ENCODE data around the gene SDHC.
"Not testable (repeated sequence)": the region's sequence is repeated elsewhere in the genome, so short reads cannot be mapped to it uniquely, and the experiment has no call there.

The SDHC gene

DNA sequence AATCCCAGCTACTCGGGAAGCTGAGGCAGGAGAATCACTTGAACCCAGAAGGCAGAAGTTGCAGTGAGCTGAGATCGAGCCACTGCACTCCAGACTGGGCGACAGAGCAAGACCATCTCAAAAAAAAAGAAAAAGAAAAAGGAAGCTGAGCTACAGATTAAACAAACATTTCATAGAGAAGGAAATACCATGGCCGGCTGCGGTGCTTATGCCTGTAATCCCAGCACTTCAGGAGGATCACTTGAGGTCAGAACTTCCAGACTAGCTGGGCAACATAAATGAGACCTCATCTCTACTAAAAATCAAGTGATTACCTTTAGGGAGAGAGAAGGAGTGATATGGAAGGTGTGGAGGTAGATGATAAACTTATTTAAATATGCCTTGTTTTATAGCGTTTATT is 67.5 kb downstream of the SDHC start:
- H3K4me3 ChIP-seq (ENCODE audit: low read length): no peak overlapping the region
- no peak for DNase-seq (ENCODE audit: low read depth)
- TF ChIP-seq CTCF (conservative IDR thresholded peaks at IDR 0.05; ENCODE audit: low read length): no peak

DNA sequence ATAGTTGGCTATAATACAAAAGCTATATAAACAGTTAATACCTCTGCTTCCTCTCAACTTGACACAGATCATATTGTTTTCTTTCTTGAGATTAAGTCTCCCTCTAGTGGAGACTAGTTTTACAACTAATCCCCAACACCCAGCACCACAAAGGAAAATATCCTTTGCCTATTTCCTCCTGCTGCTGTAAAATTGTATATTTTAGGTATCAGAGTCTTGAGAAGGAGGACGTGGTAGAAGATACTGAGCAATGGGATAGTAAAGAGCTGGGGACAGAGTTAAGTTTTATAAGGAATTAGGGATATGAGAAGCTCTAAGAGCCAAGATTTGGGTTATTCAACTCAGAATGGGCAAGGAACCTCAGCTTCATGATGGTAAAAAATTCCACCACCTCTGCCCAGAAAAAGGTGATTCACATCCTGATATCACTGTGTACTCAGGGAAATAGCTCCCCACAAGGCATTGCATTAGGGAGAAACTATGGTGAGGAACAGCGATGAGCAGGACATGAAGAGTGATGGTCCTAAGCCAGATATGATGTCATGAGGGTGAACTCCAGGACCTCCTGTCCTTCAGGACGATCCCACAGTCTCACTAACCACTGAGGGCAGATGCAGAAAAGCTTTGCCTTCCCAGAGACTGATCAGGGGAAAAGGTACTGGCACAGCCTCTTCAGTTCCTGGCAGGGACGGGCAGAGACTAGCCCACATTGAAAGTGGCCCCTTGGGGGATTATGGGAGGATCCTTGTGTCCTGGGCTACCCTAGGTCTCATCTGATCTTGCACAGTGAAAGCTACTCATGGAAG is 68.2 kb downstream of the SDHC start:
- H3K4me3 ChIP-seq (ENCODE audit: low read length): no peak overlapping the region
- peak; percentile 74 for TF ChIP-seq CTCF (conservative IDR thresholded peaks at IDR 0.05; ENCODE audit: low read length)

GRCh38 chr1:161388639-161389038 is 74.5 kb downstream of the SDHC start:
- H3K4me3 ChIP-seq (ENCODE audit: low read length): no peak overlapping the region
- DNase-seq (ENCODE audit: low read depth): no peak
- no peak for TF ChIP-seq CTCF (conservative IDR thresholded peaks at IDR 0.05; ENCODE audit: low read length)

More for the DNA sequence above, 68.2 kb downstream of the SDHC start:
- DNase-seq (ENCODE audit: low read depth): peak; percentile 71

DNA sequence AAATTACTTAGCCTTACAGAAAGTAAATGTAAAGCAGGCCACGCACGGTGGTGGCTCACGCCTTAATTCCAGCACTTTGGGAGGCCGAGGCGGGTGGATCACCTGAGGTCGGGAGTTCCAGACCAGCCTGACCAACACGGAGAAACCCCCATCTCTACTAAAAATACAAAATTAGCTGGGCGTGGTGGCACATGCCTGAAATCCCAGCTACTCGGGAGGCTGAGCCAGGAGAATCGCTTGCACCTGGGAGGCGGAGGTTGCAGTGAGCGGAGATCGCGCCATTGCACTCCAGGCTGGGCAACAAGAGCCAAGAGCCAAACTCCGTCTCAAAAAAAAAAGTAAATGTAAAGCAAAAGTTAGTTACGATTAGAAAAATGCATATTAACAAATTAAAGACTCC is 75.0 kb downstream of the SDHC start:
- peak overlapping the region; percentile 90 for H3K4me3 ChIP-seq (ENCODE audit: low read length)
- DNase-seq (ENCODE audit: low read depth): not testable (repeated sequence)

GRCh38 chr1:161389691-161390558 is 75.7 kb downstream of the SDHC start:
- TF ChIP-seq CTCF (conservative IDR thresholded peaks at IDR 0.05; ENCODE audit: low read length): no peak
- peak; percentile 98 for DNase-seq (ENCODE audit: low read depth)
- peak overlapping the region; percentile 90 for H3K4me3 ChIP-seq (ENCODE audit: low read length)

- DNase-seq (ENCODE audit: low read depth): peak; percentile 25
- no peak for TF ChIP-seq CTCF (conservative IDR thresholded peaks at IDR 0.05; ENCODE audit: low read length)
- peak overlapping the region; percentile 88 for H3K4me3 ChIP-seq (ENCODE audit: low read length)
Observed at GRCh38 chr1:161390559-161390858, 76.3 kb downstream of the SDHC start.

DNA sequence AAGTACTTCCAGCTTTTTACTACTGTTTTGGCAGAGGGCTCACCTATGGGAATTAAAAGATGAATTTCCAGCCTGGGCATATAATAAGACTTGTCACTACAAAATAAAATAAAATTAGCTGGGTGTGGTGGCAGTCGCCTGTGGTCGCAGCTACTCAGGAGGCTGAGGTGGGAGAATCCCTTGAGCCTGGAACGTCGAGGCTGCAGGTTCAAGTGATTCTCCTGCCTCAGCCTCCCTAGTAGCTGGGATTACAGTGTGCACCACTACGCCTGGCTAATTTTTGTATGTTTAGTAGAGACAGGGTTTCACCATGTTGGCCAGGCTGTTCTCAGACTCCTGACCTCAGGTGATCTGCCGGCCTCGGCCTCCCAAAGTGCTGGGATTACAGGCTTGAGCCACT is 77.0 kb downstream of the SDHC start:
- DNase-seq (ENCODE audit: low read depth); H3K4me3 ChIP-seq (ENCODE audit: low read length): not testable (repeated sequence)

DNA sequence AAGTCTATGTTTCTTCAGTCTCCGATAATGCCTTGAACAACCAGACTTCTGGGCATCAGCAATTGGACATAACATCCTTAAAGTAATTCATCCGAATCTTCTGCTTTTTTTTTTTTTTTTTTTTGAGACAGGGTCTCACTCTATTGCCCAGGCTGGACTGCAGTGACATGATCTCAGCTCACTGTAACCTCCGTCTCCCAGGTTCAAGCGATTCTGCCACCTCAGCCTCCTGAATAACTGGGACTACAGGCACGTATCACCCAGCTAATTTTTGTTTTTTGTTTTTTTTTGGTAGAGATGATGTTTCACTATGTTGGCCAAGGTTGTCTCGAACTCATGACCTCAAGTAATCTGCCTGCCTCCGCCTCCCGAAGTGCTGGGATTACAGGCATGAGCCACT is 77.4 kb downstream of the SDHC start:
- DNase-seq (ENCODE audit: low read depth): no peak
- TF ChIP-seq CTCF (conservative IDR thresholded peaks at IDR 0.05; ENCODE audit: low read length): no peak
- H3K4me3 ChIP-seq (ENCODE audit: low read length): no peak overlapping the region
